H1 (cell line): ENCODE measurements around the gene SLC27A1. TPM values are rescaled to one million over a fixed set of nuclear protein-coding genes. Genes with fewer than 3 reads are reported as not detected.

Experiments
- CREB1 ChIP-seq: IDR thresholded peaks from 2 replicates; pipeline ENCODE4 v1.6.1; 2012; ENCODE audit warnings: inconsistent platforms
- KDM4A ChIP-seq: IDR thresholded peaks from one replicate; pipeline ENCODE4 v1.7.1; 2012; ENCODE audit warnings: low read depth, mild to moderate bottlenecking, moderate library complexity, low read length, inconsistent platforms; ENCODE audit not compliant: severe bottlenecking
- POLR2AphosphoS5 ChIP-seq: IDR thresholded peaks from 2 replicates; pipeline ENCODE4 v1.6.1; 2011; ENCODE audit warnings: low read depth, low read length
- RBBP5 ChIP-seq: IDR thresholded peaks from 2 replicates; pipeline ENCODE4 v1.7.1; 2012; ENCODE audit warnings: low read depth, mild to moderate bottlenecking, inconsistent platforms, low read length, moderate library complexity, borderline replicate concordance
- TAF7 ChIP-seq: optimal IDR thresholded peaks from 2 replicates; pipeline ENCODE3; 2011; ENCODE audit warnings: low read depth, mild to moderate bottlenecking, inconsistent platforms, low read length, moderate library complexity, borderline replicate concordance
- TCF12 ChIP-seq: IDR thresholded peaks from 2 replicates; pipeline ENCODE4 v1.6.1; 2011; ENCODE audit warnings: low read depth, mild to moderate bottlenecking, low read length
- polyA plus RNA-seq, 7 experiments: library from polyadenylated mRNA; depleted of rRNA in 3 of 7; stranded (reverse) in 5 of 7; unstranded in 2 of 7; fragments of >200 nt in 5 of 7; fragments of 200-250 nt in 2 of 7; gene quantifications; 1 replicate in 5 of 7; 2 replicates in 1 of 7; 4 replicates in 1 of 7; pipeline versions ENCODE4 v1.2.1 to v1.2.3, GENCODE V29; 2011 to 2013; ENCODE audit warnings: missing spikeins in 2 of 7, mixed read lengths in 2 of 7
- total RNA-seq: library from RNA; stranded (reverse); fragmentation: NEBNext Ultra II Directional; extraction: Animal tissue kit (Norgen Biotek cat#: 25700); gene quantifications from 2 replicates; pipeline ENCODE4 v1.2.1, GENCODE V29; 2021

The SLC27A1 gene
- total and polyA plus RNA-seq, 2 of the 8 experiments (the other 6 are each of a cell fraction or from before 2014, with no cell fraction given), result 7.5 to 9.1 TPM

GRCh38 chr19:17555480-17555928, 85.2 kb downstream of the SLC27A1 start, which contains the start of gene COLGALT1 (continued):
- TF ChIP-seq TAF7 (peak; percentile 21), RBBP5 (0 out of 2 replicates have a peak, but pooled peaks have one; percentile 29), KDM4A (peak; percentile 81), POLR2AphosphoS5 (no peak), CREB1 (peak; percentile 89), TCF12 (0 out of 2 replicates have a peak, but pooled peaks have one; percentile 1)

Other genes with a start within 250 kb of the SLC27A1 start
- 32.1 and 32.6 TPM in 2 replicates for gene OCEL1, start 244.3 kb upstream of the SLC27A1 start, total RNA-seq
- gene OCEL1, start 244.3 kb upstream of the SLC27A1 start, polyA plus RNA-seq (2011; rRNA removed), result 13.3 and 20.2 TPM in 2 replicates
- 114 and 121 TPM in 2 replicates for gene NR2F6, start 224.6 kb upstream of the SLC27A1 start, total RNA-seq
- gene NR2F6, start 224.6 kb upstream of the SLC27A1 start, polyA plus RNA-seq (2011; rRNA removed), result 99.7 and 147 TPM in 2 replicates
- 6.5 and 7.5 TPM in 2 replicates for gene USHBP1, start 205.8 kb upstream of the SLC27A1 start, total RNA-seq
- 5.0 and 5.7 TPM in 2 replicates for gene USHBP1, start 205.8 kb upstream of the SLC27A1 start, polyA plus RNA-seq (2011; rRNA removed)
- 127 and 134 TPM in 2 replicates for gene BABAM1, start 203.1 kb upstream of the SLC27A1 start, total RNA-seq
- gene BABAM1, start 203.1 kb upstream of the SLC27A1 start, polyA plus RNA-seq (2011; rRNA removed), result 133 and 153 TPM in 2 replicates
- gene ANKLE1, start 188.6 kb upstream of the SLC27A1 start, total RNA-seq, result 6.1 and 6.8 TPM in 2 replicates
- 9.6 and 14.2 TPM in 2 replicates for gene ANKLE1, start 188.6 kb upstream of the SLC27A1 start, polyA plus RNA-seq (2011; rRNA removed)
- gene ABHD8, start 167.1 kb upstream of the SLC27A1 start, total RNA-seq, result 11.3 and 14.5 TPM in 2 replicates
- 18.7 and 28.5 TPM in 2 replicates for gene ABHD8, start 167.1 kb upstream of the SLC27A1 start, polyA plus RNA-seq (2011; rRNA removed)
- 99.6 and 100 TPM in 2 replicates for gene MRPL34, start 164.7 kb upstream of the SLC27A1 start, total RNA-seq
- gene MRPL34, start 164.7 kb upstream of the SLC27A1 start, polyA plus RNA-seq (2011; rRNA removed), result 91.9 and 123 TPM in 2 replicates
- 34.5 and 35.9 TPM in 2 replicates for gene DDA1, start 161.0 kb upstream of the SLC27A1 start, total RNA-seq
- 29.2 and 30.0 TPM in 2 replicates for gene DDA1, start 161.0 kb upstream of the SLC27A1 start, polyA plus RNA-seq (2011; rRNA removed)
- 20.7 and 21.4 TPM in 2 replicates for gene ANO8, start 135.7 kb upstream of the SLC27A1 start, total RNA-seq
- 9.5 and 17.3 TPM in 2 replicates for gene ANO8, start 135.7 kb upstream of the SLC27A1 start, polyA plus RNA-seq (2011; rRNA removed)
- 52.7 and 56.0 TPM in 2 replicates for gene GTPBP3, start 133.0 kb upstream of the SLC27A1 start, total RNA-seq
- 30.4 and 50.7 TPM in 2 replicates for gene GTPBP3, start 133.0 kb upstream of the SLC27A1 start, polyA plus RNA-seq (2011; rRNA removed)
- 0.27 TPM in 1 of 2 replicates, not detected in the other for gene PLVAP, start 93.2 kb upstream of the SLC27A1 start, total RNA-seq
- gene PLVAP, start 93.2 kb upstream of the SLC27A1 start, polyA plus RNA-seq (2011; rRNA removed), result 0.32 and 0.35 TPM in 2 replicates
- gene CCDC194, start 76.3 kb upstream of the SLC27A1 start, total RNA-seq, result not detected in 2 replicates
- 0.33 and 0.74 TPM in 2 replicates for gene CCDC194, start 76.3 kb upstream of the SLC27A1 start, polyA plus RNA-seq (2011; rRNA removed)
- gene BST2, start 64.9 kb upstream of the SLC27A1 start, total RNA-seq, result 16.8 and 18.1 TPM in 2 replicates
- gene BST2, start 64.9 kb upstream of the SLC27A1 start, polyA plus RNA-seq (2011; rRNA removed), result 72.8 and 117 TPM in 2 replicates
- 36.8 and 37.9 TPM in 2 replicates for gene MVB12A, start 50.5 kb upstream of the SLC27A1 start, total RNA-seq
- gene MVB12A, start 50.5 kb upstream of the SLC27A1 start, polyA plus RNA-seq (2011; rRNA removed), result 76.6 and 97.7 TPM in 2 replicates
- gene TMEM221, start 21.9 kb upstream of the SLC27A1 start, total RNA-seq, result 1.4 and 1.6 TPM in 2 replicates
- 2.0 and 2.9 TPM in 2 replicates for gene TMEM221, start 21.9 kb upstream of the SLC27A1 start, polyA plus RNA-seq (2011; rRNA removed)
- not detected in 2 replicates for gene NXNL1, start 9.6 kb upstream of the SLC27A1 start, total RNA-seq
- not detected in 2 replicates for gene NXNL1, start 9.6 kb upstream of the SLC27A1 start, polyA plus RNA-seq (2011; rRNA removed)
- gene PGLS, start 41.1 kb downstream of the SLC27A1 start, total RNA-seq, result 67.5 and 72.8 TPM in 2 replicates
- 164 and 193 TPM in 2 replicates for gene PGLS, start 41.1 kb downstream of the SLC27A1 start, polyA plus RNA-seq (2011; rRNA removed)
- 40.4 and 44.7 TPM in 2 replicates for gene COLGALT1, start 85.1 kb downstream of the SLC27A1 start, total RNA-seq
- gene COLGALT1, start 85.1 kb downstream of the SLC27A1 start, polyA plus RNA-seq (2011; rRNA removed), result 58.1 and 62.8 TPM in 2 replicates
- gene UNC13A, start 217.8 kb downstream of the SLC27A1 start, total RNA-seq, result 45.0 and 47.6 TPM in 2 replicates
- gene UNC13A, start 217.8 kb downstream of the SLC27A1 start, polyA plus RNA-seq (2011; rRNA removed), result 13.1 and 15.8 TPM in 2 replicates
- 115 and 116 TPM in 2 replicates for gene MAP1S, start 249.0 kb downstream of the SLC27A1 start, total RNA-seq
- gene MAP1S, start 249.0 kb downstream of the SLC27A1 start, polyA plus RNA-seq (2011; rRNA removed), result 66.7 and 161 TPM in 2 replicates